Ascending aorta (tissue), 2 donors: ENCODE results near the gene GDNF. TPM values are rescaled to one million over a fixed set of nuclear protein-coding genes. Genes with fewer than 3 reads are reported as not detected.

Source experiments
- DNase-seq, 2 donors: peaks; one replicate each; pipeline ENCODE4 v3.0.0-alpha.2; 2019; ENCODE audit warnings: low spot score in 2 of 2
- H3K27ac ChIP-seq, 2 donors: fragments of 200-600 bp; sonication (generic); one replicate each; pipeline ENCODE4 v1.5.1; 2016 to 2017; ENCODE audit warnings: mild to moderate bottlenecking in 1 of 2
- H3K27me3 ChIP-seq: fragments of 200-600 bp; sonication (generic); one replicate; pipeline ENCODE4 v1.5.1; 2017
- H3K36me3 ChIP-seq, 2 donors: fragments of 200-600 bp; sonication (generic); one replicate each; pipeline ENCODE4 v1.5.1; 2016
- H3K4me1 ChIP-seq, 2 donors: fragments of 200-600 bp; sonication (generic); one replicate each; pipeline ENCODE4 v1.5.1; 2016 to 2017; ENCODE audit warnings: mild to moderate bottlenecking in 1 of 2
- H3K4me3 ChIP-seq, 2 donors: fragments of 200-600 bp; sonication (generic); one replicate each; pipeline ENCODE4 v1.5.1; 2016 to 2017; ENCODE audit warnings: mild to moderate bottlenecking in 1 of 2
- H3K9me3 ChIP-seq, 2 donors: fragments of 200-600 bp; sonication (generic); one replicate each; pipeline ENCODE4 v1.5.1; 2016
- CTCF ChIP-seq, 3 experiments: fragments of 200-600 bp in 2 of 3; fragments of 450-650 bp in 1 of 3; sonication (generic) in 2 of 3; IDR thresholded peaks; one replicate each; pipeline ENCODE4 v1.5.1; 2016 to 2019; ENCODE audit warnings: antibody characterized with exemption in 3 of 3, mild to moderate bottlenecking in 1 of 3, moderate library complexity in 1 of 3
- intact Hi-C: fragments of 100-400 bp; cut with DNase I; formaldehyde crosslinking; loops from one replicate; pipeline ENCODE4 v1.15.1; 2023
- total RNA-seq: library from RNA; depleted of rRNA; stranded (reverse); fragments of >200 nt; gene quantifications from one replicate; pipeline ENCODE4 v1.1.0, GENCODE V29; 2016

GDNF gene
- total RNA-seq = not detected

GRCh38 chr5:37839407-37840052, at the start of gene GDNF:
GDNF (minus strand) TSS chr5:37840041; CDS start chr5:37834796, 5,245 bp downstream.
- Histone ChIP-seq H3K27me3 (peaks cover 8% of the 10 kb centered on the region), H3K27ac (no peak within 1 kb of the TSS), H3K4me3 (peak within 1 kb of the TSS; percentile 57 to 66), H3K9me3 (no peaks in the 10 kb centered on the region), H3K4me1 (peaks cover 0 to 32% of the 10 kb centered on the region in 2 donors), H3K36me3 (no peaks in the 10 kb centered on the region)
- no peak for DNase-seq
- no peak for TF ChIP-seq CTCF (IDR thresholded peaks at IDR 0.05)
- intact Hi-C loops = no loop called here

- no peaks in the 10 kb centered on the region for H3K27me3 ChIP-seq
- H3K9me3 ChIP-seq = no peaks in the 10 kb centered on the region
- TF ChIP-seq CTCF (IDR thresholded peaks at IDR 0.05) = no peak
- no peaks in the 10 kb centered on the region for H3K4me1 ChIP-seq
- H3K4me3 ChIP-seq = no peak overlapping the region
- no peak overlapping the region for H3K27ac ChIP-seq
- intact Hi-C loops = no loop called here
- no peak for DNase-seq
- H3K36me3 ChIP-seq = no peaks in the 10 kb centered on the region
Measured at GRCh38 chr5:37888476-37888875, 48.6 kb upstream of the GDNF start.

- H3K27ac ChIP-seq = no peak overlapping the region
- TF ChIP-seq CTCF (IDR thresholded peaks at IDR 0.05) = no peak
- intact Hi-C loops = no loop called here
Measured at GRCh38 chr5:37886242-37886905, 46.5 kb upstream of the GDNF start.

GRCh38 chr5:37882636-37883035, 42.8 kb upstream of the GDNF start:
- Histone ChIP-seq H3K4me1 (no peaks in the 10 kb centered on the region), H3K9me3 (no peaks in the 10 kb centered on the region), H3K27me3 (no peaks in the 10 kb centered on the region), H3K27ac (no peak overlapping the region), H3K36me3 (no peaks in the 10 kb centered on the region), H3K4me3 (no peak overlapping the region)
- no peak for TF ChIP-seq CTCF (IDR thresholded peaks at IDR 0.05)
- intact Hi-C loops = no loop called here
- DNase-seq = no peak

More at GRCh38 chr5:37886242-37886905, 46.5 kb upstream of the GDNF start:
- DNase-seq = no peak
- Histone ChIP-seq H3K27me3 (no peaks in the 10 kb centered on the region), H3K4me1 (no peaks in the 10 kb centered on the region), H3K36me3 (no peaks in the 10 kb centered on the region), H3K4me3 (no peak overlapping the region), H3K9me3 (no peaks in the 10 kb centered on the region)

GRCh38 chr5:37881359-37881758, 41.5 kb upstream of the GDNF start:
- Histone ChIP-seq H3K27ac (no peak overlapping the region), H3K9me3 (no peaks in the 10 kb centered on the region), H3K4me3 (no peak overlapping the region), H3K27me3 (no peaks in the 10 kb centered on the region), H3K36me3 (no peaks in the 10 kb centered on the region), H3K4me1 (no peaks in the 10 kb centered on the region)
- intact Hi-C loops = no loop called here
- no peak for DNase-seq
- no peak for TF ChIP-seq CTCF (IDR thresholded peaks at IDR 0.05)
